HEK293T (cell line): ENCODE data around the gene DHX32.

Source experiments
- CTCF ChIA-PET: fragments of 350-600 bp; formaldehyde crosslinking; extraction: SDS; loops from one replicate; lab custom pipeline; 2021; ENCODE audit warnings: antibody characterized with exemption, inconsistent platforms; lab: Yijun Ruan, JAX
- POLR2A ChIA-PET: fragments of 350-600 bp; formaldehyde crosslinking; extraction: SDS; loops from one replicate; lab custom pipeline; 2020; ENCODE audit warnings: antibody characterized with exemption, inconsistent platforms; lab: Yijun Ruan, JAX
- DNase-seq: peaks from one replicate; pipeline ENCODE4 v3.0.0; 2012; ENCODE audit warnings: mixed read lengths; ENCODE audit errors: extremely low spot score
- ARNT ChIP-seq: fragments of 450-650 bp; IDR thresholded peaks from 2 replicates; pipeline ENCODE4 v1.6.1; 2017; ENCODE audit warnings: mild to moderate bottlenecking
- BHLHE40 ChIP-seq: fragments of 450-650 bp; IDR thresholded peaks from 2 replicates; pipeline ENCODE4 v1.6.1; 2016; ENCODE audit warnings: mild to moderate bottlenecking, moderate library complexity, borderline replicate concordance
- CTBP1 ChIP-seq: fragments of 450-650 bp; IDR thresholded peaks from 2 replicates; pipeline ENCODE4 v1.6.1; 2016; ENCODE audit warnings: borderline replicate concordance
- ELF4 ChIP-seq: fragments of 450-650 bp; IDR thresholded peaks from 2 replicates; pipeline ENCODE4 v1.6.1; 2017; ENCODE audit warnings: antibody characterized with exemption
- FOXA1 ChIP-seq: fragments of 450-650 bp; IDR thresholded peaks from 2 replicates; pipeline ENCODE4 v1.6.1; 2016; ENCODE audit warnings: mild to moderate bottlenecking
- FOXK2 ChIP-seq: fragments of 450-650 bp; IDR thresholded peaks from 2 replicates; pipeline ENCODE4 v1.6.1; 2016; ENCODE audit warnings: mild to moderate bottlenecking
- FOXM1 ChIP-seq: fragments of 450-650 bp; IDR thresholded peaks from 2 replicates; pipeline ENCODE4 v1.6.1; 2017; ENCODE audit warnings: mild to moderate bottlenecking, borderline replicate concordance
- HDGF ChIP-seq: fragments of 450-650 bp; IDR thresholded peaks from 2 replicates; pipeline ENCODE4 v1.6.1; 2017; ENCODE audit warnings: antibody characterized with exemption, borderline replicate concordance
- L3MBTL2 ChIP-seq: fragments of 450-650 bp; conservative IDR thresholded peaks from 2 replicates; pipeline ENCODE4 v1.6.1; 2016; ENCODE audit warnings: mild to moderate bottlenecking
- LEF1 ChIP-seq: fragments of 450-650 bp; IDR thresholded peaks from 2 replicates; pipeline ENCODE4 v1.6.1; 2017; ENCODE audit warnings: mild to moderate bottlenecking, borderline replicate concordance
- NFRKB ChIP-seq: fragments of 450-650 bp; IDR thresholded peaks from 2 replicates; pipeline ENCODE4 v1.6.1; 2016; ENCODE audit warnings: mild to moderate bottlenecking, moderate library complexity
- SP1 ChIP-seq: fragments of 450-650 bp; IDR thresholded peaks from 2 replicates; pipeline ENCODE4 v1.6.1; 2017
- SUZ12 ChIP-seq: fragments of 450-650 bp; IDR thresholded peaks from 2 replicates; pipeline ENCODE4 v1.6.1; 2016; ENCODE audit warnings: mild to moderate bottlenecking
- TARDBP ChIP-seq: fragments of 450-650 bp; IDR thresholded peaks from 2 replicates; pipeline ENCODE4 v1.6.1; 2016
- ZNF384 ChIP-seq: fragments of 450-650 bp; IDR thresholded peaks from 2 replicates; pipeline ENCODE4 v1.6.1; 2016
- TF ChIP-seq, protein P1 (sequence below): fragments of 450-650 bp; IDR thresholded peaks from 2 replicates; pipeline ENCODE4 v1.6.1; 2016

DHX32 gene

GRCh38 chr10:125859128-125859817 is 21.8 kb downstream of the DHX32 start:
- TF ChIP-seq L3MBTL2 (no peak), LEF1 (no peak), BHLHE40 (no peak), SUZ12 (no peak), CTBP1 (no peak), ZNF384 (no peak), SP1 (no peak)
- CTCF ChIA-PET = no interaction called here
- POLR2A ChIA-PET = no interaction called here
- DNase-seq = no peak

DNA sequence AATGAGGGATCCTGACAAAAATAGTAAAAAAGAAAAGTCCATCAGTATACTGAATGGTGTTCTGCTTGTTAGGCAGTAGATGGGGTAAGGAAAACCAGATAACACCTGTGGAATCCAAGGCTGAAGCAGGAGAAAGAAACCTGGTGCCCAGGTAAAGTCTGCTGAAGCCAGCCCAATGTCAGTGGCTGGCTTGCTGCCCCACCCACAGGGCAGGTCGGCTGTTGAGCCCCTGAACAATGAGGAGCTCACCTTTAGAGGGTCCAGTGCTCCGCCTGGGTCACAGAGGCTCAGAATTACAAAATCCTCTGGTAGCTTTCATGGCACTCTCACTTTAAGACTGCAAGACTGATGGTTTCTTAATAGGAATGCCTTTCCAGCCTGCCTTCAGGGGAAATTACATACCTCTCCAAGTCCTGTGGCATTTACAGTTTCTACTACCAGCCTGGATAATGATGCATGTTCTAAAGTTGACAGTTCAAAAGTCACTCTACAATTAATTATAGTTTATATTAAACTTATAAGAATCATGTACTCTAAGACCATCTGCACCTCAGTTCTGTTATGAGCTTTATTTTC is 23.8 kb downstream of the DHX32 start:
- CTCF ChIA-PET = interaction anchor here (0.7 kb wide), 1 partner anchor 224 kb away, joined by 3 read pairs; no protein-coding TSS in a partner anchor
- POLR2A ChIA-PET = no interaction called here
- DNase-seq = no peak
- TF ChIP-seq NFRKB = no peak
- no peak for TF ChIP-seq ARNT
- TF ChIP-seq ELF4 = no peak
- no peak for TF ChIP-seq TARDBP
- no peak for TF ChIP-seq HDGF
- no peak for TF ChIP-seq FOXA1
- no peak for TF ChIP-seq BHLHE40
- TF ChIP-seq FOXK2 = no peak
- TF ChIP-seq, protein P1, sequence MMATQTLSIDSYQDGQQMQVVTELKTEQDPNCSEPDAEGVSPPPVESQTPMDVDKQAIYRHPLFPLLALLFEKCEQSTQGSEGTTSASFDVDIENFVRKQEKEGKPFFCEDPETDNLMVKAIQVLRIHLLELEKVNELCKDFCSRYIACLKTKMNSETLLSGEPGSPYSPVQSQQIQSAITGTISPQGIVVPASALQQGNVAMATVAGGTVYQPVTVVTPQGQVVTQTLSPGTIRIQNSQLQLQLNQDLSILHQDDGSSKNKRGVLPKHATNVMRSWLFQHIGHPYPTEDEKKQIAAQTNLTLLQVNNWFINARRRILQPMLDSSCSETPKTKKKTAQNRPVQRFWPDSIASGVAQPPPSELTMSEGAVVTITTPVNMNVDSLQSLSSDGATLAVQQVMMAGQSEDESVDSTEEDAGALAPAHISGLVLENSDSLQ = no peak
- TF ChIP-seq FOXM1 = no peak
- TF ChIP-seq ZNF384 = no peak
- TF ChIP-seq CTBP1 = no peak
- TF ChIP-seq SUZ12 = no peak
- TF ChIP-seq L3MBTL2 = no peak
- TF ChIP-seq LEF1 = no peak
- TF ChIP-seq SP1 = no peak

DNA sequence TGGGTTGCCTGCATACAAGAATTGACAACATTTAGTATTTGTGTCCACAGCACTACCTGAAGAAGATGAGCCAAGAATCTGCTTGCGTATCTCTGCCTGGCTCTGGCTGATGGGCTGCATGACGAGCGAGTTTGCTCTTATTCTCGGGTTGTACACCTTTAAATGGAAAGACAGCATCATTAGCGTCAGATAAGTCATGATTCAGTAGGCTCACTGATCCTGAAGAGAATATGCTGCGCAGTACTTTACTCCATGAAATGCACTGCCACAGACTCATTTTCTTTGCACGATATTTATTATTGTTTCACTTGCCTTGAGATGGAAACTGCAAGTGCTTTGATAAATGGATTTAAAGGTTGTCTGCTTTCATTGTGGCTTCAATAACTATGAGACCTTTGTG is 28.6 kb downstream of the DHX32 start:
- TF ChIP-seq FOXM1 = no peak
- TF ChIP-seq, protein P1 = no peak
- no peak for TF ChIP-seq ELF4
- TF ChIP-seq CTBP1 = no peak
- no peak for TF ChIP-seq LEF1
- no peak for TF ChIP-seq FOXA1
- no peak for TF ChIP-seq L3MBTL2
- TF ChIP-seq FOXK2 = no peak
- TF ChIP-seq BHLHE40 = no peak
- no peak for TF ChIP-seq ARNT
- TF ChIP-seq ZNF384 = no peak
- TF ChIP-seq TARDBP = no peak
- no peak for TF ChIP-seq SUZ12
- no peak for TF ChIP-seq SP1
- TF ChIP-seq HDGF = no peak
- TF ChIP-seq NFRKB = no peak
- POLR2A ChIA-PET = no interaction called here

DNA sequence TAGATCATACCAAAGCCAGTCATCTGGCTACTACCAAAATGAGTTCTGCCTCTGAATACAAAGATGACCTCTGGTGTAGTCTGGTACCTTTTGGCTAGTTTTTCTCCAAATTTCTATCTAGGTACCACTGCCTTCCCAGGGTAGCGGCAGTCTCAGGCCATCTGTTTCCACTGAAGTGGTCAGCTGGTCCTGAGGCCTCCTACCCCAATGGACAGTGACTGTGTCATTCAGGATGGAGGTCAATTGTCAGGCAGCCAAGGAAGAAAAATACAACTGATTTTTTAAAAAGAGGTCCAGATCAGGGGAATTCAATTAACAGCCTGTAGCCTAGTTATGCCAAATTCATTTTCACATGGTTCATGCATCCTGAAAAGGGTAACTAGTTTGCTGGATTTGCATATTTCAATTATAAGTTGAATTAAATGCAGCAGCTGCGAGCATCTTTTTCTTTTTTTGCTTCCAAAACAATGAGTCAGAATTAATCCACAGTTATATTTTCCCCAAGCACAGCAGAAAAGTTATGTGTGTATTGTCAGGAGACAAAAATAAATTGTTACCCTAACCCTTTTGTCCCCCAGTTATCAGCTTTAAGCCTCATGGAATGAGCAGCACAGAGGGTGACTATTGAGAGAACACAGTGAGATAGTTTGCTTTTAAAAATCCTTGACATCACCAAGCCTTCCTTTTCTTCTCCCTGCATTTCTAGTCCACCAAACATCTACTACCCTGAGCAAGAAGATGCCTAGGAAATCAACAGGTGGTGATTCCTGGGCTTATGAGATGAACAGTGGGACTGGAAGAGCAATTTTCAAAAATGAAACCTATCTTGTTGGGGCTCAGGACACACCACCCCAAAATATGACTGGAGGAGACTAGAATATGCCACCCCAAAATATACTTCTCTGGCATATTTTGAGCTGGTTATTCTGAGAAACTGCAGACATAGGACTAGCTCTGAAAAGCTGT is 30.0 kb downstream of the DHX32 start:
- TF ChIP-seq FOXK2 (no peak), ARNT (no peak), LEF1 (no peak), NFRKB (no peak), FOXA1 (no peak), FOXM1 (no peak), SUZ12 (no peak), CTBP1 (no peak)
- TF ChIP-seq, protein P1 = no peak
- no peak for DNase-seq
- ChIA-PET POLR2A (no interaction called here), CTCF (no interaction called here)

More for the DNA sequence above, 28.6 kb downstream of the DHX32 start:
- CTCF ChIA-PET = no interaction called here
- no peak for DNase-seq

GRCh38 chr10:125849448-125849847 is 31.6 kb downstream of the DHX32 start:
- CTCF ChIA-PET = no interaction called here

More at GRCh38 chr10:125849448-125849847, 31.6 kb downstream of the DHX32 start:
- POLR2A ChIA-PET = no interaction called here
- TF ChIP-seq ARNT (no peak), HDGF (no peak), TARDBP (no peak), ZNF384 (no peak), FOXM1 (no peak), BHLHE40 (no peak), SP1 (no peak), NFRKB (no peak), L3MBTL2 (no peak), FOXK2 (no peak), CTBP1 (no peak), ELF4 (no peak), FOXA1 (no peak), SUZ12 (no peak), LEF1 (no peak)
- TF ChIP-seq, protein P1 = no peak
- no peak for DNase-seq
